ENCODE measurements around the gene PNPLA8. TPM values are rescaled to one million over a fixed set of nuclear protein-coding genes. Genes with fewer than 3 reads are reported as not detected.

The PNPLA8 gene
- total and polyA plus RNA-seq, 2 donors (not counting 3 experiments of a cell fraction or from before 2014, with no cell fraction given): 5.9 to 19.9 TPM

GRCh38 chr7:108537229-108537628, 11.3 kb upstream of the PNPLA8 start:
- no peak overlapping the region for H3K4me2 ChIP-seq (ENCODE audit: insufficient read depth, low read length)
- no peak overlapping the region for H3K4me3 ChIP-seq (replicated peaks in 1 of 3; ENCODE audit: insufficient read depth in 1 of 3, low read depth in 1 of 3, low read length in 3 of 3)
- H3K9ac ChIP-seq (replicated peaks; ENCODE audit: extremely low read depth, insufficient read depth, low read length): no peak overlapping the region
- H2AFZ ChIP-seq (ENCODE audit: low read depth, low read length): no peak overlapping the region
- H3K9me1 ChIP-seq (replicated peaks; ENCODE audit: control insufficient read depth, extremely low read depth, insufficient read depth, low read length): no peaks in the 10 kb centered on the region
- no TSS peak for BruUV-seq (replicated peaks)
- intact Hi-C loops (cut with micrococcal nuclease): no loop called here
- no peak for FAIRE-seq
- no peaks in the 10 kb centered on the region for H3K4me1 ChIP-seq (ENCODE audit: control insufficient read depth, extremely low read depth, insufficient read depth, low read length)
- no peak for DNase-seq (ENCODE audit: low read depth, low spot score)
- TF ChIP-seq CTCF (IDR thresholded peaks at IDR 0.05; ENCODE audit: extremely low read depth in 1 of 2, insufficient read depth in 1 of 2, low read depth in 1 of 2, low read length in 2 of 2): no peak
- no peak for TF ChIP-seq GATA2 (IDR thresholded peaks at IDR 0.05; ENCODE audit: insufficient read depth, insufficient read length, low read depth, low read length)
- TF ChIP-seq MYC (IDR thresholded peaks at IDR 0.05; ENCODE audit: low read depth, low read length): no peak
- no peak for TF ChIP-seq POLR2AphosphoS5 (IDR thresholded peaks at IDR 0.05; ENCODE audit: insufficient read depth, low read depth, low read length)
- no peak for TF ChIP-seq JUN (IDR thresholded peaks at IDR 0.05; ENCODE audit: borderline replicate concordance, insufficient read depth, insufficient read length, low read depth)
- no peak for TF ChIP-seq MAX (IDR thresholded peaks at IDR 0.05; ENCODE audit: insufficient read depth, insufficient read length)
- no peak for TF ChIP-seq POLR2A (IDR thresholded peaks at IDR 0.05; ENCODE audit: low read depth, low read length)
- TF ChIP-seq EZH2 (IDR thresholded peaks at IDR 0.05; ENCODE audit: borderline replicate concordance, low read depth, low read length, severe bottlenecking): no peak
- no peak for TF ChIP-seq FOS (IDR thresholded peaks at IDR 0.05; ENCODE audit: borderline replicate concordance, insufficient read depth, low read length)
- H3K27me3 ChIP-seq (ENCODE audit: control insufficient read depth in 2 of 2, insufficient read depth in 2 of 2, low read length in 2 of 2): no peaks in the 10 kb centered on the region
- no peaks in the 10 kb centered on the region for H3K36me3 ChIP-seq (ENCODE audit: control insufficient read depth in 2 of 2, extremely low read depth in 1 of 2, insufficient read depth in 2 of 2, low read length in 2 of 2)
- dilution Hi-C loops (cut with MboI; ENCODE audit: extremely low pct_ligation_motif_present, low sequenced_read_pairs): no loop called here
- H3K9me3 ChIP-seq (replicated peaks; ENCODE audit: control insufficient read depth, insufficient read depth, low read length): no peaks in the 10 kb centered on the region
- no peak overlapping the region for H3K27ac ChIP-seq (ENCODE audit: insufficient read depth, low read depth, low read length)
- H4K20me1 ChIP-seq (replicated peaks; ENCODE audit: control insufficient read depth, extremely low read depth, insufficient read depth, low read length): no peaks in the 10 kb centered on the region
- no peaks in the 10 kb centered on the region for H3K79me2 ChIP-seq (ENCODE audit: control insufficient read depth, insufficient read depth, low read length)
- CTCF ChIA-PET: no interaction called here
- POLR2A ChIA-PET: no interaction called here

Data from endothelial cell of umbilical vein (primary cell).